Breast epithelium (tissue), 3 donors: ENCODE measurements around the gene RAVER2.

ENCODE experiments used
- POLR2AphosphoS5 ChIP-seq, 3 donors: sonication (generic); formaldehyde crosslinking; IDR thresholded peaks; one replicate each; pipeline ENCODE4 v1.6.1; 2017; ENCODE audit warnings: antibody characterized with exemption in 3 of 3
- TF ChIP-seq, protein P1 (sequence below), 3 donors: fragments of 450-650 bp; IDR thresholded peaks; one replicate each; pipeline ENCODE4 v1.5.1; 2016 to 2017; ENCODE audit warnings: antibody characterized with exemption in 3 of 3, mild to moderate bottlenecking in 3 of 3, moderate library complexity in 3 of 3

DNA sequence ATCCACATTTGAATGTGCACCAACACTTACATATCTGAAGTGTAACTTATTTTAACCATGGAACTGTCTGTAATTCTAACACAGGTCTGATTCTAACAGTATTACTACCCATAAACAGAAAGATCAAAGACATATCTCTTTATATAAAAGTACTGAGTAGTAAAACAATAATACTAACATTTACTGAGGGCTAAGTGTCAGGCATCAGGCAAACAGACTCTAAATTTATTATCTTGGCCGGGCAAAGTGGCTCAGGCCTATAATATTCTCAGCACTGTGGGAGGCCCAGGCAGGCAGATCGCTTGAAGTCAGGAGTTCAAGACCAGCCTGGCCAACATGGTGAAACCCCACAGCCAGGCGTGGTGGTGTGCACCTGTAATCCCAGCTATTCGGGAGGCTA, 135.6 kb downstream of the RAVER2 start:
- no peak for TF ChIP-seq POLR2AphosphoS5 (IDR thresholded peaks at IDR 0.05)
- TF ChIP-seq, protein P1, sequence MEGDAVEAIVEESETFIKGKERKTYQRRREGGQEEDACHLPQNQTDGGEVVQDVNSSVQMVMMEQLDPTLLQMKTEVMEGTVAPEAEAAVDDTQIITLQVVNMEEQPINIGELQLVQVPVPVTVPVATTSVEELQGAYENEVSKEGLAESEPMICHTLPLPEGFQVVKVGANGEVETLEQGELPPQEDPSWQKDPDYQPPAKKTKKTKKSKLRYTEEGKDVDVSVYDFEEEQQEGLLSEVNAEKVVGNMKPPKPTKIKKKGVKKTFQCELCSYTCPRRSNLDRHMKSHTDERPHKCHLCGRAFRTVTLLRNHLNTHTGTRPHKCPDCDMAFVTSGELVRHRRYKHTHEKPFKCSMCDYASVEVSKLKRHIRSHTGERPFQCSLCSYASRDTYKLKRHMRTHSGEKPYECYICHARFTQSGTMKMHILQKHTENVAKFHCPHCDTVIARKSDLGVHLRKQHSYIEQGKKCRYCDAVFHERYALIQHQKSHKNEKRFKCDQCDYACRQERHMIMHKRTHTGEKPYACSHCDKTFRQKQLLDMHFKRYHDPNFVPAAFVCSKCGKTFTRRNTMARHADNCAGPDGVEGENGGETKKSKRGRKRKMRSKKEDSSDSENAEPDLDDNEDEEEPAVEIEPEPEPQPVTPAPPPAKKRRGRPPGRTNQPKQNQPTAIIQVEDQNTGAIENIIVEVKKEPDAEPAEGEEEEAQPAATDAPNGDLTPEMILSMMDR (IDR thresholded peaks at IDR 0.05), result no peak
